K562 (cell line): ENCODE measurements around the gene DNAAF6.

Experiments used
- CEBPZ ChIP-seq: fragments of 150-350 bp; IDR thresholded peaks from 2 replicates; pipeline ENCODE4 v1.6.1; 2014; ENCODE audit warnings: low read depth, mild to moderate bottlenecking, low read length, borderline replicate concordance
- CTCF ChIP-seq, 3 experiments: IDR thresholded peaks in 2 of 3; conservative IDR thresholded peaks in 1 of 3; 2 replicates each; pipeline ENCODE4 v1.5.1; 2011 to 2012; ENCODE audit warnings: low read length in 3 of 3, mild to moderate bottlenecking in 3 of 3, control low read depth in 2 of 3, improper control_type of control experiment in 1 of 3, inconsistent platforms in 1 of 3, low read depth in 1 of 3, mixed read lengths in 1 of 3, moderate library complexity in 1 of 3; ENCODE audit not compliant: insufficient read depth in 2 of 3
- ELF4 ChIP-seq: fragments of 450-650 bp; formaldehyde crosslinking; IDR thresholded peaks from 2 replicates; pipeline ENCODE4 v1.4.0; 2022; ENCODE audit warnings: missing genetic modification characterization
- ETS1 ChIP-seq: conservative IDR thresholded peaks from 2 replicates; pipeline ENCODE4 v1.6.1; 2011; ENCODE audit warnings: low read depth, mild to moderate bottlenecking, low read length; ENCODE audit not compliant: control insufficient read depth
- FOXJ2 ChIP-seq: fragments of 200-800 bp; sonication (Bioruptor generic); IDR thresholded peaks from 2 replicates; pipeline ENCODE4 v1.6.1; 2016; ENCODE audit warnings: missing genetic modification characterization, missing compliant biosample characterization
- FOXM1 ChIP-seq, 2 experiments: fragments of 450-650 bp in 1 of 2; sonication (generic) in 1 of 2; formaldehyde crosslinking in 1 of 2; IDR thresholded peaks; 2 replicates each; pipeline versions ENCODE4 v1.6.1 to v1.9.0; 2017 to 2022; ENCODE audit warnings: low read depth in 2 of 2, mild to moderate bottlenecking in 2 of 2, missing genetic modification reagents in 1 of 2, moderate library complexity in 1 of 2
- GABPB1 ChIP-seq: sonication (generic); formaldehyde crosslinking; IDR thresholded peaks from 2 replicates; pipeline ENCODE4 v1.8.0; 2022; ENCODE audit warnings: mild to moderate bottlenecking, missing genetic modification reagents
- MYC ChIP-seq, 2 experiments: fragments of 250-450 bp in 1 of 2; sonication (Bioruptor Pico) in 1 of 2; IDR thresholded peaks; 2 replicates each; pipeline versions ENCODE4 v1.5.1 to v1.6.1; 2012 to 2021; ENCODE audit warnings: low read depth in 2 of 2, borderline replicate concordance in 1 of 2, improper control_type of control experiment in 1 of 2, low read length in 1 of 2, mild to moderate bottlenecking in 1 of 2, moderate library complexity in 1 of 2
- RNF219 ChIP-seq: fragments of 250-450 bp; sonication (Bioruptor Pico); IDR thresholded peaks from 2 replicates; pipeline ENCODE4 v1.5.0; 2022; ENCODE audit warnings: mild to moderate bottlenecking
- SIN3A ChIP-seq, 2 experiments: fragments of 150-350 bp in 1 of 2; IDR thresholded peaks; 2 replicates each; pipeline ENCODE4 v1.6.1; 2011 to 2016; ENCODE audit warnings: borderline replicate concordance in 2 of 2, low read depth in 2 of 2, low read length in 2 of 2, mild to moderate bottlenecking in 2 of 2, moderate library complexity in 2 of 2; ENCODE audit not compliant: control insufficient read depth in 1 of 2
- TEAD4 ChIP-seq, 2 experiments: sonication (generic) in 1 of 2; formaldehyde crosslinking in 1 of 2; IDR thresholded peaks; 2 replicates each; pipeline versions ENCODE4 v1.6.1 to v1.8.0; 2012 to 2022; ENCODE audit warnings: borderline replicate concordance in 1 of 2, inconsistent platforms in 1 of 2, low read length in 1 of 2, mild to moderate bottlenecking in 1 of 2, missing genetic modification reagents in 1 of 2
- ZBTB40 ChIP-seq, 2 experiments: fragments of 450-650 bp in 1 of 2; sonication (generic) in 1 of 2; formaldehyde crosslinking in 1 of 2; IDR thresholded peaks; 2 replicates each; pipeline versions ENCODE4 v1.7.1 to v1.9.0; 2016 to 2022; ENCODE audit warnings: inconsistent platforms in 1 of 2, mild to moderate bottlenecking in 1 of 2, missing genetic modification reagents in 1 of 2
- ZBTB43 ChIP-seq: sonication (generic); formaldehyde crosslinking; IDR thresholded peaks from 2 replicates; pipeline ENCODE4 v1.8.0; 2023; ENCODE audit warnings: mild to moderate bottlenecking, missing genetic modification reagents

GRCh38 chrX:107290019-107290418 lies 83.6 kb downstream of the DNAAF6 start:
- TF ChIP-seq ZBTB40 (IDR thresholded peaks at IDR 0.05) (no peak), ZBTB40 (CRISPR knock-in tag; IDR thresholded peaks at IDR 0.05) (no peak), RNF219 (CRISPR knock-in tag) (no peak), MYC (IDR thresholded peaks at IDR 0.05; ENCODE audit: low read depth, low read length) (no peak), MYC (CRISPR knock-in tag; IDR thresholded peaks at IDR 0.05; ENCODE audit: borderline replicate concordance, low read depth) (no peak), CEBPZ (no peak), GABPB1 (CRISPR knock-in tag) (no peak), CTCF (IDR thresholded peaks at IDR 0.05 in 2 of 3, conservative IDR thresholded peaks at IDR 0.05 in 1 of 3; ENCODE audit: insufficient read depth in 2 of 3, low read depth in 1 of 3, low read length in 3 of 3) (peak in 1 of 3 experiments; percentile 45; a peak in 2 of 6 replicates), ELF4 (CRISPR knock-in tag) (no peak), SIN3A (IDR thresholded peaks at IDR 0.05; ENCODE audit: borderline replicate concordance in 2 of 2, control insufficient read depth in 1 of 2, low read depth in 2 of 2, low read length in 2 of 2) (no peak), ETS1 (no peak), FOXM1 (IDR thresholded peaks at IDR 0.05; ENCODE audit: low read depth) (no peak), FOXM1 (CRISPR knock-in tag; IDR thresholded peaks at IDR 0.05; ENCODE audit: low read depth) (no peak), FOXJ2 (tag) (no peak), ZBTB43 (no peak), TEAD4 (IDR thresholded peaks at IDR 0.05; ENCODE audit: low read length) (no peak), TEAD4 (CRISPR knock-in tag; IDR thresholded peaks at IDR 0.05; ENCODE audit: borderline replicate concordance) (no peak)
